Fibroblast of skin of left quadriceps (primary cell): ENCODE data around the gene NHSL2.

ENCODE experiments used
- DNase-seq, 2 experiments: peaks; one replicate each; pipeline ENCODE4 v3.0.0-alpha.2; 2013; ENCODE audit warnings: low read depth in 2 of 2

Gene NHSL2

DNA sequence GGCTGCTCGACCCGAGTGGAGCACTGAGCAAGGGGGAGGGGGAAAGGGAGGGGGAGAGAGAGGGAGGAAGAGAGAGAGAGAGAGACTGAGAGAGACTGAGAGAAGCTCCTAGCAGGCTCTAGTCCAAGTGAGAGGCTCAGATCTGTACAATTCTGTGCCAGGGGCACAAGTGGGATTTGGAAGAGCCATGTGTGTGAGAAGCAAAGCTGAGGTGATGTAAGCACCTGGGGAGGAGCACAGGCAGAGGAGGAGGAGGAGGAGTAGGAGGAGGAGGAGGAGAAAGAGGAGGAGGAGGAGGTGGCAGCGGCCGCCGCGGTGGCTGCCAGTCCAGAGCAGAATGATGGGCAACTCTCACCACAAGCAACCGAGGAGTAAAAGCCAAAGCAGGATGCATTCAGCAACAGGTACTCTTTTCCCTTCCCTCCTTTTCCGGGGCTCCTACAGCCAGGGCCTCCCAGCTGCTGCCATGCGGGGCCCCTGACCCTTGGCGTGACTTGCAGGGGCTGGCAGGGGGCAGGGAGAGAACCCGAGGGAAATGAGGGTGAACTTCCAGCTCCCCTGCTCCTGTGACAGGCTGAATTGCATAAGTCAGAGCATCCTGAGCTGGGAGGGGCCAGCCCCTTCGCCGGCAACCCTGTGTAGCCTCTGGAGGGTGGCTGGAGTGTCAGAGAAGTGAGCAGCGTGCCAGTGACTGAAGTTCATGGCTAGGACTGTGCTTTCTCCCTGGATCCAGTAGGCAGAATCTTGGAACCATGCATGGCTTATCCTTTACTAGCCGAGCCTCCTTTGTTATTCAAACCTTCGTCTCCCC lies 158.9 kb downstream of the NHSL2 start:
- DNase-seq, result no peak

DNA sequence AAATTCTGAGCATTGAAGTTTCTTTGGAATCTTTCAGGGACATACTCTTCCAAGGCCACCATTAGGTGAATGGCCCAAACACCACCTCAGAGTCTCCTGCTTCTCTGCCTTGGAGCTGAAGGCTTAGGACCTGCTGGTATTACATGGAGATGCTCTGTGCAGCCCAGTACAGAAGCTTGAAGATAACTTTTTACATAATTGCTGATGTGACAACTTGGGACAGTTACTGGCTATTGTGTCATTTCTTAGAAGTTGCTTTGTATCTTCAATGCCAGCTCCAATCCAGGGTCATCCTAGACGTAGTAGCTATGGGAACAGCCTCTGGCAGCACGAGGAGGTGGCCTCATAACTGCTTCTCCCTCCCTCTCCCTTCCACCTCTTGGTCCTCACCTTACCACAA lies 160.6 kb downstream of the NHSL2 start:
- no peak for DNase-seq

DNA sequence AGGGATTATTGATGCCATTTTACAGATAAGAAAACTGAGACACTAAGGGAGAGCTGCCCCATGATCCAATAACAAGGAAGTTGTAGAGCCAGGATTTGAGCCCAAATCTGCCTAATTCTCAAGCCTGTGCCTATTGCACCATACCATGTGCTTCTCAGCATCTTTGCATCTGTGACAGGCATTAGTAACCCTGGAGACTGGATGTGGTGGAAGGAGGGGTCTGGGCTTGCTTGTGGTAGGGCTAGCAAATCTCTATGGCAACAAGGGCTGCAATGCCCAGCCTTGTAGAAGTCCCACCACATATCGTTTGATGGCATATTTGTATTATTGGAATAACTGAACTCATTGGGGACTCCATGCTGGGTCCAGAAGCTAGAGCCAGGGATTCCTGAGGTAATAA lies 163.0 kb downstream of the NHSL2 start:
- DNase-seq, result no peak

- DNase-seq, result no peak
Observed at GRCh38 chrX:72078411-72078810, 167.8 kb downstream of the NHSL2 start.

GRCh38 chrX:72079607-72080006 lies 169.0 kb downstream of the NHSL2 start:
- no peak for DNase-seq

DNA sequence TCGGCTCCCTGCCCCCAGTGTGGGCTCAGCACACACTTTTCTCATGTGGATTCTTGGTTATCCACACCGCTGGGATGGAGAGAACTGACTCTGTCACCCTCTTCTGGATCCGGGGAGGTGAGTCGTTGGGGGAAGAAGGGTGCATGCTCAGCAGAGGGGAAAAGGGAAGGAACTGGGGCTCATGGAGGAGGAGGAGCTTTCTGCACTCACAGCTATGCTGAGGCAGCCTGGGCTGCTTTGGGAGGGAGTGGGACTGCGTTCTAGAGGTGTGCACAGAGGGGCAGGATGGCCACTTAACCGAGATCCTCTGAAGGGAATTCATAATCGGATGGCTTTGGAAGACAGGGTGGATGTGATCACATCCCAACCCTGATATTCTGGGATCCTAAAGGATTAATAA lies 169.5 kb downstream of the NHSL2 start:
- DNase-seq, result no peak

DNA sequence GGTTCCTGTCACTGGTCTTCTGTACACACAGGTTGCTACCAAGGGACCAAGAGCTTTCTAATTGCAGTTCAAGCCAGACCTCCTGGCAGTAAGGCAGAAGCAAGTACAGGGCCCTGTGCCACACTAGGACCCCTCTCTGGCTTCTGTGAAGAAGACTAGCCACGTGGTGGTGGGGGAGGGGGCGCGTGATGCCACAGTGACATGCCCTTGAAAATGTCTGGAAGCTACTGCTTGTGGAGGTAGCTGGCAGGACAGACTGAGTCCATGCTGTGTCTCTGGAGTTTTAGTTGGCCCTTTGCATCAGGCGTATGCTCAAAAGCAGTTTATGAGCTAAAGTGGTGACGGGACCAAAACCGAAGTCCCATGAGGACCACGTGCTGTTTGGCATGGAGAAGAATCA lies 170.2 kb downstream of the NHSL2 start:
- no peak for DNase-seq

DNA sequence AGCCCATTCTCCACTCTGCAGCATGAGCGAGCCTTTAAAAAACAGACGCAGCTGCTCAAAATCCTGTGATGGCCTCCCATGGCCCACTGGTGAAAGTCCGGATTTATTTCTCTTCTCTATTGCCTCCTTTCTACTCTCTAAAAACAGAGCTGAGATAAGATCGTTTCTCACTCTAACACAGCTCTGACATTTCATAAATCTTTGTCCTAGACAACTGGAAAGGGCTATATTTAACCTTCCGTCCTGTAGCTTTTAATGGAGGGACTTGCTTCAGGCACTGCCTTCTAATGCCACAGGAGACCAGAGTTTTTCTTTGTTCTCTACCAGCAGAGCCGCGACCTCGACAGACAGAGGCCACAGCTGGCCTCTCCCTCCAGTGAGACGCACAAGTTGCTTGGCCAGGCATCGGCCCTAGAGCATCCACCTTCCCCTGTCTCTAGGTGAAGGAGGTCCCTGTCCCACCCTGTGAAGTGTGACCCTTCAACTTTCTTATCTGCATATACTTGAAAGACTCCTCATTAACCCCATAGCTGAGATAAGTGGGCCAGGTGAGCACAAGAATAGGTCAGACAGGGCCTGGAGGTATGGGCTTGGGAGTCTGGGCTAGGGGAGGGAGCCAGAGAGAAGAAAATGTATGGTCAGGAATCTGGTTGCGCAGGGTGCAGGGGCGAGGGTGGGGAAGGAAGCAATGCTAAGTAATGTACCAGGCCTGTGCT lies 171.1 kb downstream of the NHSL2 start:
- DNase-seq, result no peak

GRCh38 chrX:72083291-72083690 lies 172.6 kb downstream of the NHSL2 start:
- DNase-seq, result no peak

DNA sequence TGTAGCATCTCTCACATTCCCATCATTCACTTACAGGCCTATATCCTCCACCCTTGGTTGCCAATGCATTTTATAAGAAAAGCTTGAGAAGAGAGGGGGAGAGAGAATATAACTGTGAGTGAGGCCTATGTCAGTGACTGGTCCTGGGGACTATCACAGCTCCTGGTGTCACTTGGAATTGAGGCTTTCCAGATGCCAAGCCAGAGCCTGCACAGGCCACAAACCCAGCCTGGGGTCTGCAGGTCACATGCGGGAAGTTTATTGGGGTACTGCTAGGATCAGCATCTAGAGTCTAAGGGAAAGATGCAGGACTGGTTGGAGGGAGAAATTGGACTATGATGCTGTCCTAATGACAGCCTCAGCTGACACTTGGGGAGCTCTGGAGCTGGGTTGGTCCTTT lies 173.5 kb downstream of the NHSL2 start:
- DNase-seq, result no peak

DNA sequence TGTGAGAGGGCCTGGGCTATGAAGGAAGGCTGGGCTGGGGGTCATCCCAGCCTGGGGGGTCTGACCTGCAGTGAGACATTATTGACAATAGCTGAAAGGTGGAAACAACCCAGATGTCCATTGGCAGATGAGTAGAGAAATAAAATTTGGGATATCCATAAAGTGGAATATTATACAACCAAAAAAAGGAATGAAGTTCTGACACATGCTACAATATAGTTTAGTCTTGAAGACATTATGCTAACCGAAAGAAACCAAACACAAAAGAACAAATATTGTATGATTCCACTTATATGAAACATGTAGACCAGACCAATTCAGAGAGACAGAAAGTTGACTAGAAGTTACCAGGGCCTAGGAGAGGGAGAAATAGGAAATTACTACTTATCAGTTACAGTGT lies 176.3 kb downstream of the NHSL2 start:
- no peak for DNase-seq

DNA sequence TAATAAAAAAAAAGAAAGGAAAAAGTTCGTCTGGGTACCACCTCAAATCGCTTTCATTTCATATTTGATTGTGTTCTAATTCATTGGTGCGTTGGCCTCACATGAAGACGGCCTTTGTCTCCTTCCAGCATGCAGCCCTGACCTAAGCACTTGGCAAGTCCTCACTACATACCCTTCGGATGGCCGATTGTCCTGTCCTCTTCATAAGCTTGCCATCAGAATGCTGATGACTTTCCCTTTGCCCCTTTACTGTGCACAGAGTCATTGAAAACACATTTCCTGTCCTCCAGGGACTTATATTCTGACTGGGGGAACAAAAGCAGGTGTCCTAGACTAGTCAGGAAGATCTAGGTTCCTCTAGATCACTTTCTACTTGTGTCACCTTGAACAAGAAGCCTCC lies 178.1 kb downstream of the NHSL2 start:
- no peak for DNase-seq

DNA sequence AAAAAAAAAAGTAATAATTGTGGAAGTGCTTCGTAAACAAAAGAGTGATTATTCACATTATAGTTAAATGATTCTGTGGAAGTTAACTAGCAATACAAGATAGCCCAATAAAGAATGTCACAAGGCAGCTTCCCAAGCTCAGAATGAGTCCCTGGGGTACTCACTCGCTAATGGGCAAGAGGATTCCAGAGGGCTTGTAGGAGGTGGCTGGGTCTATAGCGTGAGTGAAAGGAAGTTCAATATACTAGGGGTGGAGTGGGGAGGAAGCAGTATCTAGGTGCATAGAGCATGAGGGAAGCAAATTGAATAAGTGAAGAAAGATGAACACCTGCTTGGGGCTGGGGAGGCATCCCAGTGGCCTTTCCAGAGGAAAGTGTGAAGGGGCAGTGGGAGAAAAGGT lies 178.6 kb downstream of the NHSL2 start:
- DNase-seq, result no peak

DNA sequence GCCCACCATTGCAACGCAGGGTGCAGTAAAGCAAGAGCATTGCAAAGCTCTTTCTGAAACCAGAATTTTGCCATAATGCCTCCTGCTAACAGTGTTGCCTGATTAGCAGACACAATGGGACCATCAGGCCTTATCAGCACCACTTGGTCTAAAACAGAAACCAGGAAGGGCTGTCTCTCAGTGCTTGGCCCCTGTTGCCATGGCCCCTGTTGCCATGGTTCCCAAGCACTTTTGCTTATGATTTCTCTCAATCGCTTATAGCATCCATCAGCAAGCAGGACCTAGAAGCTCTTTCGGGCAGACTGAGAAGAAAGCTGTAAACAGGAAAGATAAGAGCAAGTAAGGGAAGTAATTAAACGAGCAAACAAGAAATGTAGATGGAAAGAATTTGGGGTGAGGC lies 184.2 kb downstream of the NHSL2 start:
- no peak for DNase-seq

DNA sequence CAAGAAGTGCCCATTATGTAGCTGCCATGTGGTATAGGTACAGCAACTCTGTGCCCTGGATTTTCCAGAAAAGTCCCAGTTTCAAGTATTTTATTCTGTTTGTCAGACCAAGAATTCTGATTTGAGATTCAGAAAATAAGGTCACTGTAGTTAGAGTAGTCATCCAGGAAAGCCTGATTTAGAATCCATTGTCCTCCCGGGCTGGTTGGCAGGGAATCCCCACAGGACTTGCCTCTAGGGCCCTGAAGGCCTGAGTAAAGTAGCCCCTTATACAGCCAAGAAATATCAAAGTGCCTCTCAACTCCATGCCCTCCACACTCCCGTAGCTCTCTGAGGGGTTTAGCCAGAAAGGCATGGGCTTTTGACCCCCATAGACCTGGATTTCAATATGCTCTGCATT lies 184.7 kb downstream of the NHSL2 start:
- no peak for DNase-seq

- no peak for DNase-seq
Observed at GRCh38 chrX:72097098-72097497, 186.5 kb downstream of the NHSL2 start.

DNA sequence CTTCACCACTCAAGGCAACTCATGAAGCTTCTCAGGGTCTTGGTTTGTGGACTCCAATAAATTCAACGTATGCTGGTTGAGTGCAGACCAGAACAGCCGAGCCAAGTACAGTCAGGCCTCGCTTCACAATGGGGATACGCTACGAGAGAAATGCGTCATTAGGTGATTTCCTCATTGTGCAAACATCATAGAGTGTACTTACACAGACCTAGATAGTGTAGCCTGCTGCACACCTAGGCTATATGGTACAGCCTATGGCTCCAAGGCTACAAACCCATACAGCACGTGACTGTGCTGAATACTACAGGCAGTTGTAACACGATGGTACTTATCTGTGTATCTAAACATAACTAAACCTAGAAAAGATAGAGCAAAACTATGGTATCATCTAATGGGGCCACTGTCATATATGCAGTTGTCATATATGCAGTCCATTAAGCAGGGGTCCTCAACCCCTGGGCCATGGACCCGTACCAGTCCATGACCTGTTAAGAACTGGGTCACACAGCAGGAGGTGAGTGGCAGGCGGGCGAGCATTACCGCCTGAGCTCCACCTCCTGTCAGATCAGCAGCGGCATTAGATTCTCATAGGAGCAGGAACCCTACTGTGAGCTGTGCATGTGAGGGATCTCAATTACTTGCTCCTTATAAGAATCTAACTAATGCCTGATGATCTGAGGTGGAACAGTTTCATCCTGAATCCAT lies 189.6 kb downstream of the NHSL2 start:
- no peak for DNase-seq

DNA sequence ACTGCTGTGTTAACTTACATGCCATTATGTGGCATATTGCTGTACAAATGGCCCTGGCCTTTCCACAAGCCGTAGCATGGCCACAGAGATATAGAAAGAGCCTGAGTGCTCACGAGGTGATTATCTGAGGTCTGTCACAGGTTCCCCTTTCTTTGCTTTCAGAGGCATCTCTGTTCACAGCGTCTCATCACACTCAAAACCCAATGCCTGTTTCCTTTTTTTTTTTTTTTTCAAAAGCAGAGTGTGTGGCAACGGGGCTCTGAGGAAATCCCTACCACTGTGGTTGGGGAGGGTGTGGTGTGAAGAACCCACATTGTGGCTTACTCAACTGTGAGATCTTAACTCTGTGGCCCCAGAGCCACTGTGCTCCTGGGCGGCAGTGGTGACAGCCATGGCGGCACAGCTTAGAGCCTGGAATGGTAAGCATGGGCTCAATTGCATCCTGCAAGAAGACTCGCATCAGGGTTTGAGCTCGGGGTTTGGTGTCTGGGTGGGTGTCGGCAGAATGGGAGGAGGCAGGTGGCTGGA lies 190.2 kb downstream of the NHSL2 start:
- no peak for DNase-seq

- DNase-seq, result no peak
Observed at GRCh38 chrX:72101597-72102037, 191.0 kb downstream of the NHSL2 start.

DNA sequence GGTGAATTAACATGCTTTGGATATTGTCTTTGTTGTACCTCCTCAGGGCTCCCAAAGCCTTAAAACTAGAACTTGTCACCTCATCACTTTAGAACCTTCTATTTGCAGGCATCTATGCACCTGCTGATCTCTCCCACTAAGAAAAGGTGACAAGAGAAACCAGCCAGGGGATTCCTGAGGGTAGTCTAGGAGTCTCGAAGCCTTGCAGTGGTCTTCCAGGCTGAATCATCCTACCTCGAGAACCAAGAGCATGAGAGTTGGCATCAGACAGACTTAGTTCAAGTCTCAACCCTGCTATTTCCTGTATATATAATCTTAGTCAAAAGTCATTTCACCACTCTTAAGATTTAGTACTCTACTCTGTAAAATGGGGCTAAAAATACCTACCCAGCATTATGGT lies 191.5 kb downstream of the NHSL2 start:
- no peak for DNase-seq

DNA sequence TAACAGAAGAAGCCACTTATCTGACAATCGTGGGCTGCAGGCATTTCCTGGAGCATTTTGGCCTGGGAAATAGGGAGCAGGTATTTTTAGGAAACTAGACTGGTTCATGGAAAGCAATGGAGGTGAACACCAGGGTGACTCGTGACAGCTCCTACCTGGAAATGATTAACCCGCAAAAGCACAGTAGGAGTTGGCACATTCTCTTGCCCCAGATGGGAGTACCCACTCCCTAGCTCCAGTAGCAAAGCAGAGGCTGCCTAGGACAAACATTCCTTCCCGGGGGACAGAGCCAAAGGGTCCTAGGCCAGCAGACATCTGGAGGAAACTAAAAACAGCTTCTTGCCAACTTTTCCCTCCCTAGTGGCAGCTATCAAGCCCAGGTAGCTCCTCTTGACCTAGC lies 192.1 kb downstream of the NHSL2 start:
- no peak for DNase-seq

- DNase-seq, result no peak
Observed at GRCh38 chrX:72105436-72105835, 194.8 kb downstream of the NHSL2 start.

- DNase-seq, result no peak
Observed at GRCh38 chrX:72107320-72107719, 196.7 kb downstream of the NHSL2 start.
